ENCODE results near the gene SLC2A14.

DNA sequence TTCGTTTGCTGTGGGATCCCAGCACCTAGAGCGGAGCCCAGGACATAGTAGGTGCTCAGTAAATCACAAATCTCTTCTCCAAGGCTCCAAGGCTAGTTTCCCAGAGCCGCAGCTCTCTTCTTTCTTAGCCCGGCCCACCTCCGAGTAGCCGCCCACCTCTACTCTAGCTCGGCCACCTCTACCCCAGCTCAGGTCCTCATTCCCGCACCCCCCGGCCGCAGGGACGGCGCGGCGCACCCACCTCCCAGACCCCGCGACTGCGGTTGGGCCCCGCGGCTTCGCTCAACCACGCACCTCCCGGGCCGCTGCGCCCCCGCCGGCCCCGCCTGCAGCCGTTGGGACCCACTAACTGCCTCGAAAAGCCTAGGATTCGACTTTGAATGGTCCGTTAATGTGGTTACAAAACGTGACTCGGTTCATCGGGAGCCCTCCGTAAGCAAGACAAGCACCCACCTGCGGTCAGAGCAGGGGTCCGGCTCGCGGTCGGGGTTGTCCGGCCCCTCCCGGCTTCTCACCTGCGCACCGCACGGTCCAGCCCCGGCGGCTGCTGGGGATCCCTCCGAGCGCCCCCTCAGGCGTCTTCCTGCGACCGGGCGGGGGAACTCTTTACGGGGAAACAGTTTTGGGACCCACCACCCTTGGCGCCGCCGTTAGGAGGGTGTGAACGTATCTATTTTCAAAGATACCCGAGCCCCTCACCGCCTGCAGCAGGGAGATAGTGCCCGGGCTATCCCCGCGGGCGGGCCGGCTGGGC, at the start of gene SLC2A14:
- no peak for TF ChIP-seq POLR2A (IDR thresholded peaks at IDR 0.05)
- TF ChIP-seq, protein P1, sequence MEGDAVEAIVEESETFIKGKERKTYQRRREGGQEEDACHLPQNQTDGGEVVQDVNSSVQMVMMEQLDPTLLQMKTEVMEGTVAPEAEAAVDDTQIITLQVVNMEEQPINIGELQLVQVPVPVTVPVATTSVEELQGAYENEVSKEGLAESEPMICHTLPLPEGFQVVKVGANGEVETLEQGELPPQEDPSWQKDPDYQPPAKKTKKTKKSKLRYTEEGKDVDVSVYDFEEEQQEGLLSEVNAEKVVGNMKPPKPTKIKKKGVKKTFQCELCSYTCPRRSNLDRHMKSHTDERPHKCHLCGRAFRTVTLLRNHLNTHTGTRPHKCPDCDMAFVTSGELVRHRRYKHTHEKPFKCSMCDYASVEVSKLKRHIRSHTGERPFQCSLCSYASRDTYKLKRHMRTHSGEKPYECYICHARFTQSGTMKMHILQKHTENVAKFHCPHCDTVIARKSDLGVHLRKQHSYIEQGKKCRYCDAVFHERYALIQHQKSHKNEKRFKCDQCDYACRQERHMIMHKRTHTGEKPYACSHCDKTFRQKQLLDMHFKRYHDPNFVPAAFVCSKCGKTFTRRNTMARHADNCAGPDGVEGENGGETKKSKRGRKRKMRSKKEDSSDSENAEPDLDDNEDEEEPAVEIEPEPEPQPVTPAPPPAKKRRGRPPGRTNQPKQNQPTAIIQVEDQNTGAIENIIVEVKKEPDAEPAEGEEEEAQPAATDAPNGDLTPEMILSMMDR (IDR thresholded peaks at IDR 0.05): no peak
